HL-60 (cell line): Measurements from ENCODE around the gene CTCF.

ENCODE experiments used
- DNase-seq, 2 experiments: peaks; one replicate each; pipeline ENCODE4 v3.0.0-alpha.2; 2010 to 2020; ENCODE audit warnings: low read depth in 1 of 2, low spot score in 1 of 2
- H3K27ac ChIP-seq: fragments of 250-450 bp; sonication (Bioruptor Pico); replicated peaks from 2 replicates; pipeline ENCODE4 v1.5.1; 2020; ENCODE audit warnings: mild to moderate bottlenecking, moderate library complexity
- H3K27me3 ChIP-seq: fragments of 250-450 bp; sonication (Bioruptor Pico); 2 replicates; pipeline ENCODE4 v1.5.1; 2021; ENCODE audit warnings: mild to moderate bottlenecking, moderate library complexity; ENCODE audit not compliant: insufficient read depth, poor library complexity, severe bottlenecking
- H3K4me3 ChIP-seq: replicated peaks from 2 replicates; pipeline ENCODE4 v1.5.1; 2011; ENCODE audit warnings: mild to moderate bottlenecking, control low read depth, low read length; ENCODE audit not compliant: insufficient read depth
- CTCF ChIP-seq: IDR thresholded peaks from one replicate; pipeline ENCODE4 v1.5.1; 2011; ENCODE audit warnings: low read length, control low read depth, inconsistent platforms; ENCODE audit not compliant: insufficient read depth
- GABPA ChIP-seq: IDR thresholded peaks from 2 replicates; pipeline ENCODE4 v1.6.1; 2012; ENCODE audit warnings: low read depth
- POLR2AphosphoS5 ChIP-seq: IDR thresholded peaks from 2 replicates; pipeline ENCODE4 v1.6.1; 2012; ENCODE audit warnings: low read depth
- SPI1 ChIP-seq: IDR thresholded peaks from 2 replicates; pipeline ENCODE4 v1.6.1; 2012; ENCODE audit warnings: low read depth, mild to moderate bottlenecking, borderline replicate concordance
- TF ChIP-seq, protein P1 (sequence below): IDR thresholded peaks from 2 replicates; pipeline ENCODE4 v1.6.1; 2012; ENCODE audit warnings: low read depth; ENCODE audit not compliant: insufficient replicate concordance

Gene CTCF

GRCh38 chr16:67644038-67644437 lies 81.7 kb downstream of the CTCF start:
- Histone ChIP-seq H3K27ac (no peak overlapping the region), H3K27me3 (no peaks in the 10 kb centered on the region), H3K4me3 (no peak overlapping the region)
- no peak for TF ChIP-seq GABPA
- TF ChIP-seq, protein P1, sequence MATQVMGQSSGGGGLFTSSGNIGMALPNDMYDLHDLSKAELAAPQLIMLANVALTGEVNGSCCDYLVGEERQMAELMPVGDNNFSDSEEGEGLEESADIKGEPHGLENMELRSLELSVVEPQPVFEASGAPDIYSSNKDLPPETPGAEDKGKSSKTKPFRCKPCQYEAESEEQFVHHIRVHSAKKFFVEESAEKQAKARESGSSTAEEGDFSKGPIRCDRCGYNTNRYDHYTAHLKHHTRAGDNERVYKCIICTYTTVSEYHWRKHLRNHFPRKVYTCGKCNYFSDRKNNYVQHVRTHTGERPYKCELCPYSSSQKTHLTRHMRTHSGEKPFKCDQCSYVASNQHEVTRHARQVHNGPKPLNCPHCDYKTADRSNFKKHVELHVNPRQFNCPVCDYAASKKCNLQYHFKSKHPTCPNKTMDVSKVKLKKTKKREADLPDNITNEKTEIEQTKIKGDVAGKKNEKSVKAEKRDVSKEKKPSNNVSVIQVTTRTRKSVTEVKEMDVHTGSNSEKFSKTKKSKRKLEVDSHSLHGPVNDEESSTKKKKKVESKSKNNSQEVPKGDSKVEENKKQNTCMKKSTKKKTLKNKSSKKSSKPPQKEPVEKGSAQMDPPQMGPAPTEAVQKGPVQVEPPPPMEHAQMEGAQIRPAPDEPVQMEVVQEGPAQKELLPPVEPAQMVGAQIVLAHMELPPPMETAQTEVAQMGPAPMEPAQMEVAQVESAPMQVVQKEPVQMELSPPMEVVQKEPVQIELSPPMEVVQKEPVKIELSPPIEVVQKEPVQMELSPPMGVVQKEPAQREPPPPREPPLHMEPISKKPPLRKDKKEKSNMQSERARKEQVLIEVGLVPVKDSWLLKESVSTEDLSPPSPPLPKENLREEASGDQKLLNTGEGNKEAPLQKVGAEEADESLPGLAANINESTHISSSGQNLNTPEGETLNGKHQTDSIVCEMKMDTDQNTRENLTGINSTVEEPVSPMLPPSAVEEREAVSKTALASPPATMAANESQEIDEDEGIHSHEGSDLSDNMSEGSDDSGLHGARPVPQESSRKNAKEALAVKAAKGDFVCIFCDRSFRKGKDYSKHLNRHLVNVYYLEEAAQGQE: no peak
- TF ChIP-seq CTCF: no peak
- no peak for TF ChIP-seq POLR2AphosphoS5
- TF ChIP-seq SPI1: no peak
- no peak for DNase-seq

- no peak for DNase-seq
- peak overlapping the region; percentile 32; the same call in 1 of the 2 replicates for H3K4me3 ChIP-seq
- no peak for TF ChIP-seq POLR2AphosphoS5
- no peak for TF ChIP-seq CTCF
- no peak for TF ChIP-seq GABPA
- TF ChIP-seq, protein P1: no peak
- no peak overlapping the region for H3K27ac ChIP-seq
- no peaks in the 10 kb centered on the region for H3K27me3 ChIP-seq
Measured at GRCh38 chr16:67645397-67646121, 83.2 kb downstream of the CTCF start.

DNA sequence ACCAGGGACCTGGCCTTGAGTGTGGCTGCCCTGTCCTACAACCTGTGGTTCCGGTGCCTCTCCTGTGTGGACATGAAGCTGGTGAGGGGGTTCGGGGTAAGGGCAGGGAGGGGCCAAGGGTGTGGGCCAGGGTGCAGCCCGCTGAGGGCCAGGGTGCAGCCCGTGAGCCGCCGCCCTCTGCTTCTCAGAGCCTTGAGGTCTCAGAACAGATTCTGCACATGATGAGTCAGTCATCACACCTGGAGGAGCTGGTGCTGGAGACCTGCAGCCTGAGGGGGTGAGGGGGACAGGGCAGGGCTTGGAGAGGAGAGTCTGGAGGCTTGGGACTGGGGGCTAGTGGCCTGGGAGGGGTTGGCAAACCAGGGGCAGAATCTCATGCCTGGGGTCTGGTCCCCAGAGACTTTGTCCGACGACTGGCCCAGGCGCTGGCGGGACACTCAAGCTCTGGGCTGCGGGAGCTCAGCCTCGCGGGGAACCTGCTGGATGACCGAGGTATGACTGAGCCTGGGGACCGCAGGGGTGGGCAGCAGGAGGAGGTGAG lies 84.9 kb downstream of the CTCF start:
- no peak for DNase-seq
- H3K27me3 ChIP-seq: no peaks in the 10 kb centered on the region
- no peak overlapping the region for H3K27ac ChIP-seq
- no peak overlapping the region for H3K4me3 ChIP-seq
- no peak for TF ChIP-seq POLR2AphosphoS5
- TF ChIP-seq CTCF: no peak
- TF ChIP-seq SPI1: no peak
- TF ChIP-seq, protein P1: no peak
- no peak for TF ChIP-seq GABPA
